ENCODE measurements around the gene POLR3B. TPM values are rescaled to one million over a fixed set of nuclear protein-coding genes. Genes with fewer than 3 reads are reported as not detected.
"Not testable (repeated sequence)": the region's sequence is repeated elsewhere in the genome, so short reads cannot be mapped to it uniquely, and the experiment has no call there.

The POLR3B gene
- total and polyA plus RNA-seq, 12 donors: 2.0 to 12.0 (median 9.2) TPM

GRCh38 chr12:106455111-106455510, 97.6 kb downstream of the POLR3B start:
- no peak for DNase-seq
- no peaks in the 10 kb centered on the region for H3K9me3 ChIP-seq
- no peak overlapping the region for H3K27ac ChIP-seq
- WGBS, 2 donors: 81 to 86% methylated on average over 6 of the region's 6 CpGs
- H3K27me3 ChIP-seq: no peaks in the 10 kb centered on the region
- no peak for TF ChIP-seq CTCF (IDR thresholded peaks at IDR 0.05)
- H3K36me3 ChIP-seq: peaks cover 0 to 60% (median 0%) of the 10 kb centered on the region in 9 donors
- peaks cover 0 to 8% (median 0%) of the 10 kb centered on the region in 9 donors for H3K4me1 ChIP-seq
- intact Hi-C loops (cut with DNase I): no loop called here
- ATAC-seq: no peak
- no peak overlapping the region for H3K4me3 ChIP-seq

DNA sequence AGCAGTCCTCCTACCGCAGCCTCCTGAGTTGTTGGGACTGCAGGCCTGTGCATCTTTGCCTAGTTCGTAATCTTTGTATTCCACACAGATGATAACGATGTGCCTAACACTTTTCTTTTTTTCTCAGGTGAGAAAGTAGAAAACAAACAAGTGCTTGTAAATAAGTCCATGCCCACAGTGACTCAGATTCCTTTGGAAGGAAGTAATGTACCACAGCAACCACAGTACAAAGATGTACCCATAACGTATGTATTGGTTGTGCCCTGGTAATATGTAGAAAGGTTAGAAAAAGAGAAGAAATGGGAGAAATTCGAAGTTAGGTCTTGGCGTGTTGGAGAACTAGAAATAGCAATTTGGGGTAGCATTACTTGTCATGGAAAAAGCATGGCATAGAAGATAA, 101.6 kb downstream of the POLR3B start:
- H3K36me3 ChIP-seq: peaks cover 0 to 81% (median 0%) of the 10 kb centered on the region in 9 donors
- 95 to 96% methylated on average over 6 of the region's 6 CpGs for WGBS, 2 donors

DNA sequence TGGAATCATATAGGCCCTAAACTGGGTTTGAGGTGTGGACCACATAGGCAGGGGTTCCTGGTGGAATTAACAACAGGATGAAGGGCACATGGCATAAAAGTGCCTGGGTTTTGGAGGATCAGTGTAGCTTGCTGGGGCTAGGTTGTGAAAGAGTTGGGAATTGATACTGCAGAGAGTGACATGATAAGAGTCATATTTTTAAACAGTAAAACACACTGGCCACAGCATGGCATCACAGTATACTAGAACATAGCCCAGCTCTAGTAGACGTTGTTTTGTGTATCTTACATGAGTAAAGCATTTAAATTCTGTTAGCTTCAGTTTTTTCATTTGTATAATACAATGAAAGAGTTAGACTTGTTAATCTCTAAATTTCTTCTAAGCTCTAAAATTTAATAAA, 102.0 kb downstream of the POLR3B start:
- WGBS, 2 donors: 40 to 70% methylated on average over 1 of the region's 1 CpG
- no peaks in the 10 kb centered on the region for H3K27me3 ChIP-seq
- no peak overlapping the region for H3K27ac ChIP-seq
- H3K9me3 ChIP-seq: no peaks in the 10 kb centered on the region
- peaks cover 0 to 16% (median 0%) of the 10 kb centered on the region in 9 donors for H3K4me1 ChIP-seq
- TF ChIP-seq CTCF (IDR thresholded peaks at IDR 0.05): no peak
- DNase-seq: no peak
- H3K36me3 ChIP-seq: peaks cover 0 to 81% (median 0%) of the 10 kb centered on the region in 9 donors
- H3K4me3 ChIP-seq: no peak overlapping the region
- peak in 1 of 8 donors; percentile 50 for ATAC-seq
- intact Hi-C loops (cut with DNase I): no loop called here

More for the DNA sequence above, 101.6 kb downstream of the POLR3B start:
- Histone ChIP-seq H3K4me3 (no peak overlapping the region), H3K27me3 (no peaks in the 10 kb centered on the region), H3K4me1 (peaks cover 0 to 14% (median 0%) of the 10 kb centered on the region in 9 donors), H3K9me3 (no peaks in the 10 kb centered on the region), H3K27ac (no peak overlapping the region)
- intact Hi-C loops (cut with DNase I): no loop called here
- no peak for TF ChIP-seq CTCF (IDR thresholded peaks at IDR 0.05)
- no peak for DNase-seq
- ATAC-seq: no peak

GRCh38 chr12:106461730-106462129, 104.2 kb downstream of the POLR3B start:
- Histone ChIP-seq H3K9me3 (peaks cover 0 to 16% (median 0%) of the 10 kb centered on the region in 11 donors), H3K27me3 (no peaks in the 10 kb centered on the region), H3K27ac (no peak overlapping the region), H3K4me1 (peaks cover 0 to 16% (median 0%) of the 10 kb centered on the region in 9 donors), H3K36me3 (peaks cover 0 to 80% (median 0%) of the 10 kb centered on the region in 9 donors), H3K4me3 (no peak overlapping the region)
- WGBS, 2 donors: 54 to 58% methylated on average over 2 of the region's 2 CpGs
- ATAC-seq (peak in 6 of 8 donors; percentile 15 to 82 (median 71)), DNase-seq (peak in 1 of 2 donors; percentile 28)
- TF ChIP-seq CTCF (IDR thresholded peaks at IDR 0.05): no peak
- intact Hi-C loops (cut with DNase I): no loop called here

DNA sequence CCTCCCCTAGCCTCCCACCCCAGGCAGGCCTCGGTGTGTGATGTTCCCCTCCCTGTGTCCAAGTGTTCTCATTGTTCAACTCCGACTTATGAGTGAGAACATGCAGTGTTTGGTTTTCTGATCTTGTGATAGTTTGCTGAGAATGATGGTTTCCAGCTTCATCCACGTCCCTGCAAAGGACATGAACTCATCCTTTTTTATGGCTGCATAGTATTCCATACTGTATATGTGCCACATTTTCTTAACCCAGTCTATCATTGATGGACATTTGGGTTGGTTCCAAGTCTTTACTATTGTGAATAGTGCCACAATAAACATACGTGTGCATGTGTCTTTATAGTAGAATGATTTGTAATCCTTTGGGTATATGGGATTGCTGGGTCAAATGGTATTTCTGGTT, 108.1 kb downstream of the POLR3B start:
- H3K4me1 ChIP-seq: peaks cover 0 to 13% (median 0%) of the 10 kb centered on the region in 9 donors
- ATAC-seq; intact Hi-C loops (cut with DNase I); H3K27me3 ChIP-seq; H3K4me3 ChIP-seq; H3K27ac ChIP-seq; DNase-seq: not testable (repeated sequence)
- peaks cover 0 to 34% (median 0%) of the 10 kb centered on the region in 11 donors for H3K9me3 ChIP-seq
- H3K36me3 ChIP-seq: peaks cover 0 to 58% (median 0%) of the 10 kb centered on the region in 9 donors
- 86 to 98% methylated on average over 4 of the region's 4 CpGs for WGBS, 2 donors

DNA sequence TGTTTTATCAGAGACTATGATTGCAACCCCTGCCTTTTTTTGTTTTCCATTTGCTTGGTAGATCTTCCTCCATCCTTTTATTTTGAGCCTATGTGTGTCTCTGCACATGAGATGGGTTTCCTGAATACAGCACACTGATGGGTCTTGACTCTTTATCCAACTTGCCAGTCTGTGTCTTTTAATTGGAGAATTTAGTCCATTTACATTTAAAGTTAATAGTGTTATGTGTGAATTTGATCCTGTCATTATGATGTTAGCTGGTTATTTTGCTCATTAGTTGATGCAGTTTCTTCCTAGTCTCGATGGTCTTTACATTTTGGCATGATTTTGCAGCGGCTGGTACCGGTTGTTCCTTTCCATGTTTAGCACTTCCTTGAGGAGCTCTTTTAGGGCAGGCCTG, 118.1 kb downstream of the POLR3B start:
- DNase-seq; H3K27ac ChIP-seq; H3K9me3 ChIP-seq; H3K4me1 ChIP-seq; intact Hi-C loops (cut with DNase I); ATAC-seq; H3K4me3 ChIP-seq; H3K27me3 ChIP-seq: not testable (repeated sequence)
- 93 to 96% methylated on average over 3 of the region's 3 CpGs for WGBS, 2 donors
- H3K36me3 ChIP-seq: peaks cover 0 to 10% (median 5%) of the 10 kb centered on the region in 9 donors

DNA sequence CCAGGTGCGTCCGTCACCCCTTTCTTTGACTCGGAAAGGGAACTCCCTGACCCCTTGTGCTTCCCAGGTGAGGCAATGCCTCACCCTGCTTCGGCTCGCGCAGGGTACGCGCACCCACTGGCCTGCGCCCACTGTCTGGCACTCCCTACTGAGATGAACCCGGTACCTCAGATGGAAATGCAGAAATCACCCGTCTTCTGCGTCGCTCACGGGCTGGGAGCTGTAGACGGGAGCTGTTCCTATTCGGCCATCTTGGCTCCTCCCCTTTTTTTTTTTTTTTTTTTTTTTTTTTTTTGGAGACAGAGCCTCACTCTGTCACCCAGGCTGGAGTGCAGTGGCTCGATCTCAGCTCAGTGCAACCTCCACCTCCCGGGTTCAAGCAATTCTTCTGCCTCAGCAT, 120.1 kb downstream of the POLR3B start:
- DNase-seq; ATAC-seq; H3K9me3 ChIP-seq; H3K27me3 ChIP-seq; H3K27ac ChIP-seq; H3K4me1 ChIP-seq; H3K4me3 ChIP-seq; intact Hi-C loops (cut with DNase I): not testable (repeated sequence)
- 93 to 95% methylated on average over 18 of the region's 18 CpGs for WGBS, 2 donors
- H3K36me3 ChIP-seq: peaks cover 0 to 11% (median 0%) of the 10 kb centered on the region in 9 donors
